Neuronal stem cell (in vitro differentiated cells): ENCODE results near the gene GNAT2.

ENCODE experiments used
- DNase-seq: peaks from one replicate; pipeline ENCODE4 v3.0.0-alpha.2; 2013; ENCODE audit warnings: low spot score
- H2AFZ ChIP-seq: one replicate; pipeline ENCODE4 v1.6.1; 2013; ENCODE audit warnings: mild to moderate bottlenecking, low read length, inconsistent platforms
- H2AK5ac ChIP-seq: 2 replicates; pipeline ENCODE4 v1.6.1; 2013; ENCODE audit warnings: low read depth, mild to moderate bottlenecking, inconsistent platforms, low read length, moderate library complexity, mixed read lengths
- H2BK120ac ChIP-seq: 2 replicates; pipeline ENCODE4 v1.6.1; 2013; ENCODE audit warnings: low read depth, mild to moderate bottlenecking, inconsistent platforms, low read length, moderate library complexity, mixed read lengths
- H2BK12ac ChIP-seq: one replicate; pipeline ENCODE4 v1.6.1; 2013; ENCODE audit warnings: low read length, inconsistent platforms
- H2BK15ac ChIP-seq: 2 replicates; pipeline ENCODE4 v1.6.1; 2013; ENCODE audit warnings: mild to moderate bottlenecking, low read length, inconsistent platforms, mixed read lengths
- H2BK5ac ChIP-seq: one replicate; pipeline ENCODE4 v1.6.1; 2013; ENCODE audit warnings: inconsistent platforms, mild to moderate bottlenecking, low read length, moderate library complexity
- H3K14ac ChIP-seq: one replicate; pipeline ENCODE4 v1.6.1; 2013; ENCODE audit warnings: low read length, inconsistent platforms
- H3K18ac ChIP-seq: 2 replicates; pipeline ENCODE4 v1.6.1; 2013; ENCODE audit warnings: low read length, inconsistent platforms
- H3K23ac ChIP-seq: 2 replicates; pipeline ENCODE4 v1.6.1; 2013; ENCODE audit warnings: low read depth, mild to moderate bottlenecking, mixed read lengths, low read length, inconsistent platforms; ENCODE audit not compliant: poor library complexity
- H3K27ac ChIP-seq: replicated peaks from 3 replicates; pipeline ENCODE4 v1.5.1; 2013; ENCODE audit warnings: low read length, inconsistent platforms
- H3K27me3 ChIP-seq, 3 experiments: 2 replicates each; pipeline ENCODE4 v1.6.1; 2013; ENCODE audit warnings: low read length in 3 of 3, mild to moderate bottlenecking in 2 of 3, inconsistent platforms in 1 of 3, low read depth in 1 of 3, mixed read lengths in 1 of 3, moderate library complexity in 1 of 3; ENCODE audit not compliant: control insufficient read depth in 3 of 3, insufficient read depth in 3 of 3
- H3K36me3 ChIP-seq, 2 donors: replicated peaks in 1 of 2; 2 replicates each; pipeline ENCODE4 v1.6.1; 2013; ENCODE audit warnings: low read length in 2 of 2; ENCODE audit not compliant: control insufficient read depth in 2 of 2, insufficient read depth in 2 of 2
- H3K4ac ChIP-seq: 2 replicates; pipeline ENCODE4 v1.6.1; 2013; ENCODE audit warnings: inconsistent platforms, mild to moderate bottlenecking, low read length, moderate library complexity
- H3K4me1 ChIP-seq, 2 donors: 1 replicate in 1 of 2; 2 replicates in 1 of 2; pipeline ENCODE4 v1.6.1; 2013; ENCODE audit warnings: low read length in 2 of 2, low read depth in 1 of 2; ENCODE audit not compliant: control insufficient read depth in 2 of 2, insufficient read depth in 1 of 2
- H3K4me2 ChIP-seq: one replicate; pipeline ENCODE4 v1.6.1; 2013; ENCODE audit warnings: mild to moderate bottlenecking, low read length, inconsistent platforms; ENCODE audit not compliant: insufficient read depth, poor library complexity, severe bottlenecking
- H3K4me3 ChIP-seq, 2 donors: 2 replicates each; pipeline ENCODE4 v1.5.1; 2013; ENCODE audit warnings: low read length in 2 of 2, mild to moderate bottlenecking in 2 of 2, inconsistent platforms in 1 of 2, moderate library complexity in 1 of 2
- H3K79me1 ChIP-seq: one replicate; pipeline ENCODE4 v1.6.1; 2013; ENCODE audit warnings: low read depth, mild to moderate bottlenecking, inconsistent platforms, low read length, moderate library complexity
- H3K9ac ChIP-seq: one replicate; pipeline ENCODE4 v1.6.1; 2013; ENCODE audit warnings: mild to moderate bottlenecking, low read depth, low read length, inconsistent platforms; ENCODE audit not compliant: poor library complexity
- H3K9me3 ChIP-seq, 2 donors: replicated peaks in 1 of 2; 2 replicates each; pipeline versions ENCODE3 to v1.6.1; 2013; ENCODE audit warnings: low read length in 2 of 2, mild to moderate bottlenecking in 2 of 2, inconsistent platforms in 1 of 2, low read depth in 1 of 2, mixed read lengths in 1 of 2, moderate library complexity in 1 of 2; ENCODE audit not compliant: control insufficient read depth in 2 of 2, insufficient read depth in 1 of 2
- H4K8ac ChIP-seq: one replicate; pipeline ENCODE4 v1.6.1; 2013; ENCODE audit warnings: low read depth, mild to moderate bottlenecking, inconsistent platforms, low read length, moderate library complexity
- H4K91ac ChIP-seq: one replicate; pipeline ENCODE4 v1.6.1; 2013; ENCODE audit warnings: low read length, low read depth, mild to moderate bottlenecking, inconsistent platforms; ENCODE audit not compliant: poor library complexity
- WGBS, 2 donors: extraction: QIAGEN DNeasy Blood & Tissue Kit; methylation state at CpG; one replicate each; pipeline ENCODE4 v1.1.7; 2013; ENCODE audit warnings: missing lambda C conversion rate in 2 of 2, mixed read lengths in 1 of 2; ENCODE audit not compliant: insufficient read length in 2 of 2, insufficient replicate concordance in 1 of 2; ENCODE audit errors: extremely low coverage in 2 of 2; 5-methylcytosine and 5-hydroxymethylcytosine counted together

Gene GNAT2

GRCh38 chr1:109566982-109567381, 52.4 kb downstream of the GNAT2 start:
- Histone ChIP-seq H3K14ac (no peak overlapping the region), H3K36me3 (peaks cover 0 to 2% of the 10 kb centered on the region in 2 donors), H3K9me3 (no peaks in the 10 kb centered on the region), H3K4ac (no peak overlapping the region), H3K4me2 (no peak overlapping the region), H2BK12ac (no peak overlapping the region), H3K23ac (no peak overlapping the region), H3K9ac (no peak overlapping the region), H2BK120ac (no peak overlapping the region), H3K27ac (no peak overlapping the region), H3K4me1 (peaks cover 5 to 13% of the 10 kb centered on the region in 2 donors), H2AK5ac (no peak overlapping the region), H2BK15ac (no peak overlapping the region), H3K27me3 (no peaks in the 10 kb centered on the region), H3K18ac (no peak overlapping the region), H2AFZ (no peak overlapping the region), H4K8ac (no peak overlapping the region), H2BK5ac (no peak overlapping the region), H4K91ac (no peak overlapping the region), H3K79me1 (peaks cover 5% of the 10 kb centered on the region), H3K4me3 (no peak overlapping the region)
- no peak for DNase-seq
- no CpG with 5 or more reads among the region's 1 CpG for WGBS, 2 donors

- no peak overlapping the region for H2BK120ac ChIP-seq
- no CpG with 5 or more reads among the region's 3 CpGs for WGBS, 2 donors
- H2AFZ ChIP-seq: no peak overlapping the region
- H4K8ac ChIP-seq: no peak overlapping the region
- H2AK5ac ChIP-seq: no peak overlapping the region
- no peak overlapping the region for H3K14ac ChIP-seq
- H3K36me3 ChIP-seq: peaks cover 0 to 2% of the 10 kb centered on the region in 2 donors
- H3K18ac ChIP-seq: no peak overlapping the region
- no peak overlapping the region for H3K4me3 ChIP-seq
- no peaks in the 10 kb centered on the region for H3K27me3 ChIP-seq
- H3K23ac ChIP-seq: no peak overlapping the region
- no peak overlapping the region for H2BK15ac ChIP-seq
- H3K9me3 ChIP-seq: no peaks in the 10 kb centered on the region
- DNase-seq: no peak
- H3K4me1 ChIP-seq: peaks cover 5 to 13% of the 10 kb centered on the region in 2 donors
- H3K79me1 ChIP-seq: peaks cover 5% of the 10 kb centered on the region
- H3K4me2 ChIP-seq: no peak overlapping the region
- no peak overlapping the region for H4K91ac ChIP-seq
- H3K27ac ChIP-seq: no peak overlapping the region
- no peak overlapping the region for H2BK12ac ChIP-seq
- no peak overlapping the region for H3K9ac ChIP-seq
- no peak overlapping the region for H3K4ac ChIP-seq
- H2BK5ac ChIP-seq: no peak overlapping the region
These were observed 54.2 kb downstream of the GNAT2 start for GRCh38 chr1:109565241-109565640.

- no peaks in the 10 kb centered on the region for H3K27me3 ChIP-seq
- H2BK5ac ChIP-seq: no peak overlapping the region
- H3K36me3 ChIP-seq: peaks cover 0 to 2% of the 10 kb centered on the region in 2 donors
- H3K79me1 ChIP-seq: peaks cover 5% of the 10 kb centered on the region
- DNase-seq: no peak
- H3K4ac ChIP-seq: no peak overlapping the region
- H3K9ac ChIP-seq: no peak overlapping the region
- H2BK12ac ChIP-seq: no peak overlapping the region
- no peak overlapping the region for H3K23ac ChIP-seq
- H3K9me3 ChIP-seq: no peaks in the 10 kb centered on the region
- no CpG with 5 or more reads among the region's 7 CpGs for WGBS, 2 donors
- H2BK120ac ChIP-seq: no peak overlapping the region
- H3K4me3 ChIP-seq: no peak overlapping the region
- H3K4me1 ChIP-seq: peaks cover 5 to 13% of the 10 kb centered on the region in 2 donors
- no peak overlapping the region for H3K4me2 ChIP-seq
- no peak overlapping the region for H3K18ac ChIP-seq
- no peak overlapping the region for H3K14ac ChIP-seq
- no peak overlapping the region for H2AK5ac ChIP-seq
- no peak overlapping the region for H4K8ac ChIP-seq
- H3K27ac ChIP-seq: no peak overlapping the region
- no peak overlapping the region for H2BK15ac ChIP-seq
- no peak overlapping the region for H4K91ac ChIP-seq
- no peak overlapping the region for H2AFZ ChIP-seq
These were observed 55.1 kb downstream of the GNAT2 start for GRCh38 chr1:109564194-109564878.

GRCh38 chr1:109559995-109560394, 59.4 kb downstream of the GNAT2 start:
- no peak overlapping the region for H2AFZ ChIP-seq
- H3K4ac ChIP-seq: no peak overlapping the region
- H3K79me1 ChIP-seq: peaks cover 11% of the 10 kb centered on the region
- H4K91ac ChIP-seq: no peak overlapping the region
- no peak overlapping the region for H3K4me2 ChIP-seq
- no peak for DNase-seq
- no peak overlapping the region for H3K9ac ChIP-seq
- H2BK15ac ChIP-seq: no peak overlapping the region
- no peaks in the 10 kb centered on the region for H3K9me3 ChIP-seq
- H2AK5ac ChIP-seq: no peak overlapping the region
- H3K4me1 ChIP-seq: peaks cover 3 to 13% of the 10 kb centered on the region in 2 donors
- no peak overlapping the region for H3K23ac ChIP-seq
- peaks cover 0 to 11% of the 10 kb centered on the region in 2 donors for H3K36me3 ChIP-seq
- no peak overlapping the region for H3K27ac ChIP-seq
- no peak overlapping the region for H3K4me3 ChIP-seq
- H3K18ac ChIP-seq: no peak overlapping the region
- H2BK12ac ChIP-seq: no peak overlapping the region
- no peak overlapping the region for H2BK5ac ChIP-seq
- H3K14ac ChIP-seq: no peak overlapping the region
- H3K27me3 ChIP-seq: no peaks in the 10 kb centered on the region
- H4K8ac ChIP-seq: no peak overlapping the region
- H2BK120ac ChIP-seq: no peak overlapping the region
